Activated CD4-positive, alpha-beta T cell treated with anti-CD3 and anti-CD28 coated beads for 1 hour (primary cell): ENCODE measurements around the gene SLC9A9.
"Not testable (repeated sequence)": the region's sequence is repeated elsewhere in the genome, so short reads cannot be mapped to it uniquely, and the experiment has no call there.

ENCODE experiments used
- DNase-seq: peaks from one replicate; pipeline ENCODE4 v3.0.0-alpha.2; 2020

Gene SLC9A9

GRCh38 chr3:143437405-143437804 is 410.9 kb downstream of the SLC9A9 start:
- no peak for DNase-seq

- DNase-seq: no peak
Measured at GRCh38 chr3:143436231-143436930, 411.9 kb downstream of the SLC9A9 start.

- DNase-seq: no peak
Measured at GRCh38 chr3:143433787-143434378, 414.4 kb downstream of the SLC9A9 start.

- DNase-seq: not testable (repeated sequence)
Measured at GRCh38 chr3:143431298-143431697, 417.0 kb downstream of the SLC9A9 start.

- no peak for DNase-seq
Measured at GRCh38 chr3:143430568-143430967, 417.7 kb downstream of the SLC9A9 start.

- no peak for DNase-seq
Measured at GRCh38 chr3:143429628-143430514, 418.4 kb downstream of the SLC9A9 start.

GRCh38 chr3:143428294-143428693 is 420.0 kb downstream of the SLC9A9 start:
- DNase-seq: no peak

GRCh38 chr3:143427631-143428030 is 420.6 kb downstream of the SLC9A9 start:
- no peak for DNase-seq

- no peak for DNase-seq
Measured at GRCh38 chr3:143424874-143425273, 423.4 kb downstream of the SLC9A9 start.

GRCh38 chr3:143421556-143421955 is 426.7 kb downstream of the SLC9A9 start:
- DNase-seq: no peak

- no peak for DNase-seq
Measured at GRCh38 chr3:143419611-143420010, 428.7 kb downstream of the SLC9A9 start.

GRCh38 chr3:143418391-143418790 is 429.9 kb downstream of the SLC9A9 start:
- no peak for DNase-seq

- no peak for DNase-seq
Measured at GRCh38 chr3:143416229-143416628, 432.0 kb downstream of the SLC9A9 start.

GRCh38 chr3:143414571-143415253 is 433.6 kb downstream of the SLC9A9 start:
- no peak for DNase-seq

- DNase-seq: no peak
Measured at GRCh38 chr3:143413372-143413771, 434.9 kb downstream of the SLC9A9 start.

GRCh38 chr3:143412084-143412483 is 436.2 kb downstream of the SLC9A9 start:
- DNase-seq: no peak

- DNase-seq: no peak
Measured at GRCh38 chr3:143410259-143410658, 438.0 kb downstream of the SLC9A9 start.

GRCh38 chr3:143408771-143409170 is 439.5 kb downstream of the SLC9A9 start:
- DNase-seq: no peak

GRCh38 chr3:143402602-143403001 is 445.7 kb downstream of the SLC9A9 start:
- DNase-seq: no peak

- no peak for DNase-seq
Measured at GRCh38 chr3:143396790-143397189, 451.5 kb downstream of the SLC9A9 start.

- no peak for DNase-seq
Measured at GRCh38 chr3:143389388-143389787, 458.9 kb downstream of the SLC9A9 start.

- no peak for DNase-seq
Measured at GRCh38 chr3:143387425-143387824, 460.8 kb downstream of the SLC9A9 start.

GRCh38 chr3:143384076-143384475 is 464.2 kb downstream of the SLC9A9 start:
- DNase-seq: no peak
